MCF 10A (cell line): ENCODE results near the gene CCR7. TPM values are rescaled to one million over a fixed set of nuclear protein-coding genes. Genes with fewer than 3 reads are reported as not detected.

ENCODE experiments used
- BruUV-seq: library from RNA; stranded (reverse); fragments of 400-500 nt; replicated peaks from 2 replicates; lab custom pipeline; 2021; lab: Mats Ljungman, UMichigan
- CTCF ChIA-PET: fragments of 300-600 bp; sonication (Branson Sonifier 250); formaldehyde crosslinking; extraction: SDS; loops from one replicate; lab custom pipeline; 2021; ENCODE audit warnings: antibody characterized with exemption, inconsistent platforms; lab: Yijun Ruan, JAX
- POLR2A ChIA-PET: fragments of 300-600, 350-650 bp; sonication (Branson Sonifier 250); formaldehyde crosslinking; extraction: SDS; loops from one replicate; lab custom pipeline; 2020; ENCODE audit warnings: antibody characterized with exemption, inconsistent platforms; lab: Yijun Ruan, JAX
- DNase-seq: peaks from one replicate; pipeline ENCODE4 v3.0.0-alpha.2; 2018; ENCODE audit not compliant: unreplicated experiment
- H3K27ac Mint-ChIP-seq: one replicate; pipeline ENCODE4 v1.8.0; 2022; ENCODE audit warnings: mild to moderate bottlenecking, low read depth, mixed read lengths; ENCODE audit not compliant: unreplicated experiment
- H3K27me3 Mint-ChIP-seq: one replicate; pipeline ENCODE4 v1.8.0; 2022; ENCODE audit warnings: mixed read lengths; ENCODE audit not compliant: insufficient read depth, unreplicated experiment
- H3K36me3 Mint-ChIP-seq: one replicate; pipeline ENCODE4 v1.8.0; 2022; ENCODE audit warnings: mild to moderate bottlenecking, moderate library complexity, mixed read lengths; ENCODE audit not compliant: insufficient read depth, unreplicated experiment
- H3K4me1 Mint-ChIP-seq: one replicate; pipeline ENCODE4 v1.8.0; 2022; ENCODE audit warnings: mixed read lengths; ENCODE audit not compliant: insufficient read depth, unreplicated experiment
- H3K4me3 Mint-ChIP-seq: one replicate; pipeline ENCODE4 v1.8.0; 2022; ENCODE audit warnings: mild to moderate bottlenecking, moderate library complexity, mixed read lengths; ENCODE audit not compliant: unreplicated experiment
- H3K9me3 Mint-ChIP-seq: one replicate; pipeline ENCODE4 v1.8.0; 2022; ENCODE audit warnings: mixed read lengths; ENCODE audit not compliant: unreplicated experiment
- intact Hi-C: fragments of 100-400 bp; cut with micrococcal nuclease; formaldehyde crosslinking; loops from 2 replicates; pipeline ENCODE4 v1.14.1; 2022
- total RNA-seq: library from RNA; stranded (reverse); gene quantifications from 2 replicates; pipeline ENCODE4 v1.2.3, GENCODE V29; 2022
- TF ChIP-seq, protein P1 (sequence below): fragments of 200-600 bp; IDR thresholded peaks from one replicate; pipeline ENCODE4 v1.8.0; 2022; ENCODE audit warnings: antibody characterized with exemption, mild to moderate bottlenecking; ENCODE audit not compliant: unreplicated experiment

CCR7 gene
- total RNA-seq, 1 experiment from 2014 or later: not detected

DNA sequence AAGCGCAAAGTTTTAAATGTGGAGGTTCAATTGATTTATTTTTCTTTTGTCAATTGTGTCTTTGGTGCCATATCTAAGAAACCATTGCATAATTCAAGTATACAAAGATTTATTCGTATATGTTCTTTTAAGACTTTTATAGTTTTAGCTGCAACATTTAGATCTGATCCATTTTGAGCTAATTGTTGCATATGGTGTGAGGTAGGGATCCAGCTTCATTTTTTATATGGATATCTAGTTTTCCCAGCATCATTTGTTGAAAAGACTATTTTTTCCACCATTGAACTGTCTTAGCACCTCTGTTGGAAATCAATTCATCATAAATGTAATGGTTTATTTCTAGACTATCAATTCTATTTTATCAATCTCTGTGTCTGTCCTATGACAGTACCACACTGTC, 2.1 kb upstream of the CCR7 start:
- peaks cover 21% of the 10 kb centered on the region for H3K9me3 Mint-ChIP-seq
- peaks cover 64% of the 10 kb centered on the region for H3K27me3 Mint-ChIP-seq
- no peaks in the 10 kb centered on the region for H3K36me3 Mint-ChIP-seq
- no TSS peak for BruUV-seq
- TF ChIP-seq, protein P1, sequence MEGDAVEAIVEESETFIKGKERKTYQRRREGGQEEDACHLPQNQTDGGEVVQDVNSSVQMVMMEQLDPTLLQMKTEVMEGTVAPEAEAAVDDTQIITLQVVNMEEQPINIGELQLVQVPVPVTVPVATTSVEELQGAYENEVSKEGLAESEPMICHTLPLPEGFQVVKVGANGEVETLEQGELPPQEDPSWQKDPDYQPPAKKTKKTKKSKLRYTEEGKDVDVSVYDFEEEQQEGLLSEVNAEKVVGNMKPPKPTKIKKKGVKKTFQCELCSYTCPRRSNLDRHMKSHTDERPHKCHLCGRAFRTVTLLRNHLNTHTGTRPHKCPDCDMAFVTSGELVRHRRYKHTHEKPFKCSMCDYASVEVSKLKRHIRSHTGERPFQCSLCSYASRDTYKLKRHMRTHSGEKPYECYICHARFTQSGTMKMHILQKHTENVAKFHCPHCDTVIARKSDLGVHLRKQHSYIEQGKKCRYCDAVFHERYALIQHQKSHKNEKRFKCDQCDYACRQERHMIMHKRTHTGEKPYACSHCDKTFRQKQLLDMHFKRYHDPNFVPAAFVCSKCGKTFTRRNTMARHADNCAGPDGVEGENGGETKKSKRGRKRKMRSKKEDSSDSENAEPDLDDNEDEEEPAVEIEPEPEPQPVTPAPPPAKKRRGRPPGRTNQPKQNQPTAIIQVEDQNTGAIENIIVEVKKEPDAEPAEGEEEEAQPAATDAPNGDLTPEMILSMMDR: no peak
- no peaks in the 10 kb centered on the region for H3K4me1 Mint-ChIP-seq
- no peak overlapping the region for H3K4me3 Mint-ChIP-seq
- ChIA-PET POLR2A (interaction anchor here (0.6 to 1.3 kb wide), 4 partner anchors 95 to 283 kb away, joined by 3 read pairs; no protein-coding TSS in a partner anchor), CTCF (interaction anchor here (0.7 kb wide), 1 partner anchor 206 kb away, joined by 3 read pairs; no protein-coding TSS in a partner anchor)
- intact Hi-C loops: no loop called here
- no peak for DNase-seq
- H3K27ac Mint-ChIP-seq: no peak overlapping the region

- Mint-ChIP-seq H3K36me3 (no peaks in the 10 kb centered on the region), H3K4me3 (no peak overlapping the region), H3K4me1 (peaks cover 2% of the 10 kb centered on the region), H3K27me3 (peaks cover 63% of the 10 kb centered on the region), H3K27ac (no peak overlapping the region), H3K9me3 (peaks cover 9% of the 10 kb centered on the region)
- BruUV-seq: no TSS peak
- DNase-seq: no peak
- intact Hi-C loops: no loop called here
- POLR2A ChIA-PET: no interaction called here
- CTCF ChIA-PET: no interaction called here
- TF ChIP-seq, protein P1: no peak
Observed at GRCh38 chr17:40565769-40566409, 617 bp upstream of the CCR7 start.

DNA sequence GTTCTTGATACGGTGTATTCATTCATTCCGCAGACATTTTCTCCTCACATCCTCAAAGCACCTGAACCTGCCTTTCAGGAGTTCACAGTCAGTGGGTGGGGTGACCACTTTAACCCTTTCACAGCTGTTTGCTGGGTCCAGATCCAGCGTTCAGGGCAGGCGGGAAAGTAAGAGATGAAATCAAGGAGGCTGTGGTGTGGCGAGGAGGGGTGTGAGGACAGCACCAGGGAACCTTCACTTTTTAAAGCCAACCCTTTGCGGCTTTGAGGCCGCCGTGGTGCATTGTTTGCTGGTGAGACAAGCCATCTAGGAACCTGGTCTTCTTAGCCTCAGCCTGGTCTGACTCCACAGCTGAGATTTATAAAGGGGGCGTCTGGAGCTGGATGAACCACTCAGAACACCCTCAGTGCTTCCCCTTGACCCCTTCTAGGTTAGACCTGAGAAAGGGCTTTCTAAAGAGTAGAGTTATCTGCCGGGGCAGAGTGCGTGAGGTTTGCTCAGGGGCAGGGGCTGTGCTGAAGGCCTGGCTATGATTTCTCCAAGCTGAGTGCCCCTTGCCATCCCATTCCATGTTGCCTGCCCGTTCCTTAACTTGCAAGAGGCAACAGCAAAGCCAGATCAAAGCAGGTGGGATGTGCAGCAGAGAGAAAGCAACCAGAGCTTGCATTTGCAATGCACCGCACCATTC, 933 bp downstream of the CCR7 start:
- Mint-ChIP-seq H3K4me3 (no peak overlapping the region), H3K9me3 (no peaks in the 10 kb centered on the region), H3K36me3 (no peaks in the 10 kb centered on the region), H3K27me3 (peaks cover 47% of the 10 kb centered on the region), H3K4me1 (peaks cover 6% of the 10 kb centered on the region), H3K27ac (no peak overlapping the region)
- intact Hi-C loops: no loop called here
- TF ChIP-seq, protein P1: no peak
- POLR2A ChIA-PET: interaction anchor here (0.5 to 0.6 kb wide), 2 partner anchors 90 to 94 kb away, joined by 3 read pairs; no protein-coding TSS in a partner anchor
- CTCF ChIA-PET: interaction anchor here (0.6 to 1.3 kb wide), 3 partner anchors 10 to 1114 kb away, joined by 3 read pairs; no protein-coding TSS in a partner anchor
- DNase-seq: no peak
- BruUV-seq: no TSS peak
